HepG2 (cell line): ENCODE data around the gene ADAM19. TPM values are rescaled to one million over a fixed set of nuclear protein-coding genes. Genes with fewer than 3 reads are reported as not detected.

Source experiments
- ATAC-seq: fragments of 200-7000 bp; cut with Tn5 transposase; 3 replicates; pipeline ENCODE4 v1.9.1; 2020; ENCODE audit warnings: mild to moderate bottlenecking, moderate library complexity
- BruUV-seq: library from RNA; stranded (reverse); fragments of 400-500 nt; replicated peaks from 2 replicates; lab custom pipeline; 2021; lab: Mats Ljungman, UMichigan
- CTCF ChIA-PET: fragments of 300-600 bp; formaldehyde crosslinking; extraction: SDS; loops from one replicate; lab custom pipeline; 2021; ENCODE audit warnings: low total read pairs, inconsistent platforms, low intra/inter-chr PET ratio; lab: Yijun Ruan, JAX
- POLR2A ChIA-PET: fragments of 350-600 bp; sonication (Branson Sonifier 250); formaldehyde crosslinking; loops from one replicate; lab custom pipeline; 2020; ENCODE audit warnings: antibody characterized with exemption, inconsistent platforms; lab: Yijun Ruan, JAX
- DNase-seq: peaks from one replicate; pipeline ENCODE4 v3.0.0-alpha.2; 2015; ENCODE audit warnings: low spot score
- FAIRE-seq: peaks from 3 replicates; lab custom pipeline; 2011; peaks lifted over from hg19 to GRCh38; lab: Jason Lieb, UNC
- H2AFZ ChIP-seq: one replicate; pipeline ENCODE4 v1.6.1; 2011; ENCODE audit warnings: low read length, inconsistent platforms
- H3K27ac ChIP-seq: fragments of 300-600 bp; 3 replicates; pipeline ENCODE4 v1.8.0; 2011; ENCODE audit warnings: mixed run types, mild to moderate bottlenecking, mixed read lengths, low read length, inconsistent platforms; ENCODE audit not compliant: insufficient read depth; ENCODE audit errors: extremely low read length
- H3K27me3 ChIP-seq, 2 experiments: fragments of 200-600 bp in 1 of 2; 2 replicates in 1 of 2; 3 replicates in 1 of 2; pipeline versions ENCODE4 v1.6.0 to v1.8.0; 2011; ENCODE audit warnings: low read length in 2 of 2, mild to moderate bottlenecking in 2 of 2, moderate library complexity in 2 of 2, inconsistent platforms in 1 of 2; ENCODE audit not compliant: insufficient read depth in 2 of 2, control insufficient read depth in 1 of 2
- H3K36me3 ChIP-seq, 2 experiments: fragments of 200-600 bp in 1 of 2; replicated peaks in 1 of 2; 2 replicates in 1 of 2; 3 replicates in 1 of 2; pipeline versions ENCODE4 v1.5.1 to v1.8.0; 2011; ENCODE audit warnings: low read length in 2 of 2, inconsistent platforms in 1 of 2; ENCODE audit not compliant: insufficient read depth in 2 of 2, control insufficient read depth in 1 of 2
- H3K4me1 ChIP-seq: 2 replicates; pipeline ENCODE4 v1.5.1; 2012; ENCODE audit warnings: low read length, inconsistent platforms; ENCODE audit not compliant: insufficient read depth
- H3K4me2 ChIP-seq: 2 replicates; pipeline ENCODE4 v1.6.0; 2011; ENCODE audit warnings: low read depth, low read length, inconsistent platforms
- H3K4me3 ChIP-seq, 3 experiments: fragments of 200-600 bp in 1 of 3; sonication (generic), shearing (Covaris generic) in 1 of 3; replicated peaks in 1 of 3; 2 replicates each; pipeline ENCODE4 v1.5.1; 2011 to 2016; ENCODE audit warnings: low read length in 3 of 3, inconsistent platforms in 2 of 3, low read depth in 2 of 3, mild to moderate bottlenecking in 2 of 3, control low read depth in 1 of 3, mixed read lengths in 1 of 3; ENCODE audit not compliant: insufficient read depth in 1 of 3
- H3K79me2 ChIP-seq: one replicate; pipeline ENCODE4 v1.6.1; 2011; ENCODE audit warnings: low read length, inconsistent platforms; ENCODE audit not compliant: insufficient read depth
- H3K9ac ChIP-seq: 2 replicates; pipeline ENCODE4 v1.6.0; 2011; ENCODE audit warnings: mild to moderate bottlenecking, low read depth, low read length, inconsistent platforms; ENCODE audit not compliant: insufficient read depth
- H3K9me3 ChIP-seq: 2 replicates; pipeline ENCODE4 v1.5.1; 2012; ENCODE audit warnings: mild to moderate bottlenecking, low read length
- H4K20me1 ChIP-seq: 2 replicates; pipeline ENCODE4 v1.6.0; 2011; ENCODE audit warnings: inconsistent platforms, mild to moderate bottlenecking, low read length, moderate library complexity; ENCODE audit not compliant: insufficient read depth
- EP300 ChIP-seq, 3 experiments: sonication (generic) in 1 of 3; formaldehyde crosslinking in 1 of 3; IDR thresholded peaks; 2 replicates each; pipeline versions ENCODE4 v1.5.1 to v1.6.1; 2011 to 2020; ENCODE audit warnings: low read depth in 2 of 3, low read length in 2 of 3, borderline replicate concordance in 1 of 3, improper control_type of control experiment in 1 of 3, mild to moderate bottlenecking in 1 of 3, missing genetic modification reagents in 1 of 3, moderate library complexity in 1 of 3
- FOXM1 ChIP-seq: sonication (generic); formaldehyde crosslinking; IDR thresholded peaks from 2 replicates; pipeline ENCODE4 v1.5.0; 2020; ENCODE audit warnings: missing genetic modification reagents
- HNRNPL ChIP-seq: fragments of 200-400 bp; formaldehyde crosslinking; IDR thresholded peaks from 2 replicates; pipeline ENCODE4 v1.6.1; 2017; ENCODE audit warnings: mild to moderate bottlenecking, low read depth, low read length
- NR2C2 ChIP-seq: sonication (generic); formaldehyde crosslinking; IDR thresholded peaks from 2 replicates; pipeline ENCODE4 v1.4.0; 2020; ENCODE audit warnings: missing genetic modification reagents, mild to moderate bottlenecking, moderate library complexity, borderline replicate concordance
- SIX4 ChIP-seq: sonication (generic); formaldehyde crosslinking; IDR thresholded peaks from 2 replicates; pipeline ENCODE4 v1.4.0; 2020; ENCODE audit warnings: missing genetic modification reagents
- ZNF670 ChIP-seq: sonication (generic); formaldehyde crosslinking; IDR thresholded peaks from 2 replicates; pipeline ENCODE4 v1.8.0; 2022; ENCODE audit warnings: mild to moderate bottlenecking, missing genetic modification reagents, borderline replicate concordance
- ZNF790 ChIP-seq: sonication (generic); formaldehyde crosslinking; IDR thresholded peaks from 2 replicates; pipeline ENCODE4 v1.8.0; 2022; ENCODE audit warnings: missing genetic modification reagents, mild to moderate bottlenecking, borderline replicate concordance
- WGBS: methylation state at CpG from one replicate; pipeline ENCODE4 v1.1.6; 2017; ENCODE audit warnings: low lambda C conversion rate; 5-methylcytosine and 5-hydroxymethylcytosine counted together
- in situ Hi-C: cut with HindIII; loops from 2 replicates; pipeline ENCODE4 v1.10.0; 2017; ENCODE audit warnings: low pct_unique_long_range_greater_than_20kb; ENCODE audit not compliant: extremely low pct_ligation_motif_present
- intact Hi-C: fragments of 100-400 bp; cut with micrococcal nuclease; formaldehyde crosslinking; loops from one replicate; pipeline ENCODE4 v1.10.0; 2022; ENCODE audit not compliant: unreplicated experiment
- polyA plus RNA-seq, 8 experiments: library from polyadenylated mRNA; depleted of rRNA in 3 of 8; stranded (reverse) in 7 of 8; unstranded in 1 of 8; fragments of >200 nt; fragmentation: Illumina TruSeq in 4 of 8; extraction: Trizol in 4 of 8; gene quantifications; 2 replicates each; pipeline versions ENCODE4 v1.2.1 to v1.2.3, GENCODE V29; 2011 to 2016; ENCODE audit warnings: low read depth in 4 of 8, missing spikeins in 1 of 8, mixed read lengths in 1 of 8; ENCODE audit not compliant: insufficient read depth in 1 of 8
- total RNA-seq, 5 experiments: library from RNA; depleted of rRNA; stranded (reverse); fragments of >200 nt; fragmentation: Illumina TruSeq; extraction: Trizol; gene quantifications; 2 replicates each; pipeline ENCODE4 v1.2.3, GENCODE V29; 2016; ENCODE audit warnings: low read depth in 1 of 5
- TF ChIP-seq, protein P1 (sequence below): fragments of 450-650 bp; IDR thresholded peaks from 2 replicates; pipeline ENCODE4 v1.6.1; 2017; ENCODE audit warnings: mild to moderate bottlenecking
- TF ChIP-seq, protein P2 (sequence below): sonication (generic); formaldehyde crosslinking; IDR thresholded peaks from 2 replicates; pipeline ENCODE4 v1.4.0; 2020; ENCODE audit warnings: missing genetic modification reagents, borderline replicate concordance

The ADAM19 gene
- total and polyA plus RNA-seq, 2 of the 13 experiments (the other 11 are each of a cell fraction or from before 2014, with no cell fraction given): 0.38 to 0.74 TPM

DNA sequence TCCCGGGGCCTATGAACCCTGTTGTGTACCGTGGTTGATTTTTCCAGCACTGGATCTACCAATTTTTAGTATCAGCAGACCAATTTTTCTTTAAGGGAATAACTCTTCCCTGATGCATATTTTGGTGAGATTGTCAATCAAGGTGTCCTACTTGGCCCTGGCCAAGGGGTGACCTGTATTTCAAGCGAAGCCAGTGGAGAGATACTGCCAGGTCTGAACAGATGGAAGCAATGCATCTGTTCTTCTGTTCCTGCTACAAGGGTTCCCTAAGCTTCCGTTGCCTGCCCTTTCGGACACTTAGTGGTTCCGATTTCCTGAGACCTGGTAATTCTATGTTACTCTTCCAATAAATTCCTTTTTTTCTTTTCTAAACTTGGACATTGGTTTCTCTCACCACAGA lies 37.3 kb downstream of the ADAM19 start:
- no TSS peak for BruUV-seq
- H3K27ac ChIP-seq: no peak overlapping the region
- POLR2A ChIA-PET: no interaction called here
- no peak overlapping the region for H3K4me2 ChIP-seq
- H3K4me1 ChIP-seq: no peaks in the 10 kb centered on the region
- in situ Hi-C loops (no loop called here), intact Hi-C loops (no loop called here)
- H3K79me2 ChIP-seq: no peaks in the 10 kb centered on the region
- H3K27me3 ChIP-seq: no peaks in the 10 kb centered on the region
- 79% methylated on average over 6 of the region's 6 CpGs for WGBS
- no peak overlapping the region for H3K4me3 ChIP-seq
- H3K9me3 ChIP-seq: no peaks in the 10 kb centered on the region
- CTCF ChIA-PET: no interaction called here
- no peak overlapping the region for H2AFZ ChIP-seq
- TF ChIP-seq SIX4 (CRISPR knock-in tag): no peak
- TF ChIP-seq ZNF670 (CRISPR knock-in tag): no peak
- no peak for TF ChIP-seq EP300 (IDR thresholded peaks at IDR 0.05; ENCODE audit: low read depth in 2 of 2, low read length in 2 of 2)
- TF ChIP-seq EP300 (CRISPR knock-in tag; IDR thresholded peaks at IDR 0.05; ENCODE audit: borderline replicate concordance): no peak
- TF ChIP-seq NR2C2 (CRISPR knock-in tag): no peak
- TF ChIP-seq, protein P1, sequence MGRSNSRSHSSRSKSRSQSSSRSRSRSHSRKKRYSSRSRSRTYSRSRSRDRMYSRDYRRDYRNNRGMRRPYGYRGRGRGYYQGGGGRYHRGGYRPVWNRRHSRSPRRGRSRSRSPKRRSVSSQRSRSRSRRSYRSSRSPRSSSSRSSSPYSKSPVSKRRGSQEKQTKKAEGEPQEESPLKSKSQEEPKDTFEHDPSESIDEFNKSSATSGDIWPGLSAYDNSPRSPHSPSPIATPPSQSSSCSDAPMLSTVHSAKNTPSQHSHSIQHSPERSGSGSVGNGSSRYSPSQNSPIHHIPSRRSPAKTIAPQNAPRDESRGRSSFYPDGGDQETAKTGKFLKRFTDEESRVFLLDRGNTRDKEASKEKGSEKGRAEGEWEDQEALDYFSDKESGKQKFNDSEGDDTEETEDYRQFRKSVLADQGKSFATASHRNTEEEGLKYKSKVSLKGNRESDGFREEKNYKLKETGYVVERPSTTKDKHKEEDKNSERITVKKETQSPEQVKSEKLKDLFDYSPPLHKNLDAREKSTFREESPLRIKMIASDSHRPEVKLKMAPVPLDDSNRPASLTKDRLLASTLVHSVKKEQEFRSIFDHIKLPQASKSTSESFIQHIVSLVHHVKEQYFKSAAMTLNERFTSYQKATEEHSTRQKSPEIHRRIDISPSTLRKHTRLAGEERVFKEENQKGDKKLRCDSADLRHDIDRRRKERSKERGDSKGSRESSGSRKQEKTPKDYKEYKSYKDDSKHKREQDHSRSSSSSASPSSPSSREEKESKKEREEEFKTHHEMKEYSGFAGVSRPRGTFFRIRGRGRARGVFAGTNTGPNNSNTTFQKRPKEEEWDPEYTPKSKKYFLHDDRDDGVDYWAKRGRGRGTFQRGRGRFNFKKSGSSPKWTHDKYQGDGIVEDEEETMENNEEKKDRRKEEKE: no peak
- no peak for TF ChIP-seq HNRNPL
- no peak for TF ChIP-seq FOXM1 (CRISPR knock-in tag)
- no peak for TF ChIP-seq ZNF790 (CRISPR knock-in tag)
- TF ChIP-seq, protein P2, sequence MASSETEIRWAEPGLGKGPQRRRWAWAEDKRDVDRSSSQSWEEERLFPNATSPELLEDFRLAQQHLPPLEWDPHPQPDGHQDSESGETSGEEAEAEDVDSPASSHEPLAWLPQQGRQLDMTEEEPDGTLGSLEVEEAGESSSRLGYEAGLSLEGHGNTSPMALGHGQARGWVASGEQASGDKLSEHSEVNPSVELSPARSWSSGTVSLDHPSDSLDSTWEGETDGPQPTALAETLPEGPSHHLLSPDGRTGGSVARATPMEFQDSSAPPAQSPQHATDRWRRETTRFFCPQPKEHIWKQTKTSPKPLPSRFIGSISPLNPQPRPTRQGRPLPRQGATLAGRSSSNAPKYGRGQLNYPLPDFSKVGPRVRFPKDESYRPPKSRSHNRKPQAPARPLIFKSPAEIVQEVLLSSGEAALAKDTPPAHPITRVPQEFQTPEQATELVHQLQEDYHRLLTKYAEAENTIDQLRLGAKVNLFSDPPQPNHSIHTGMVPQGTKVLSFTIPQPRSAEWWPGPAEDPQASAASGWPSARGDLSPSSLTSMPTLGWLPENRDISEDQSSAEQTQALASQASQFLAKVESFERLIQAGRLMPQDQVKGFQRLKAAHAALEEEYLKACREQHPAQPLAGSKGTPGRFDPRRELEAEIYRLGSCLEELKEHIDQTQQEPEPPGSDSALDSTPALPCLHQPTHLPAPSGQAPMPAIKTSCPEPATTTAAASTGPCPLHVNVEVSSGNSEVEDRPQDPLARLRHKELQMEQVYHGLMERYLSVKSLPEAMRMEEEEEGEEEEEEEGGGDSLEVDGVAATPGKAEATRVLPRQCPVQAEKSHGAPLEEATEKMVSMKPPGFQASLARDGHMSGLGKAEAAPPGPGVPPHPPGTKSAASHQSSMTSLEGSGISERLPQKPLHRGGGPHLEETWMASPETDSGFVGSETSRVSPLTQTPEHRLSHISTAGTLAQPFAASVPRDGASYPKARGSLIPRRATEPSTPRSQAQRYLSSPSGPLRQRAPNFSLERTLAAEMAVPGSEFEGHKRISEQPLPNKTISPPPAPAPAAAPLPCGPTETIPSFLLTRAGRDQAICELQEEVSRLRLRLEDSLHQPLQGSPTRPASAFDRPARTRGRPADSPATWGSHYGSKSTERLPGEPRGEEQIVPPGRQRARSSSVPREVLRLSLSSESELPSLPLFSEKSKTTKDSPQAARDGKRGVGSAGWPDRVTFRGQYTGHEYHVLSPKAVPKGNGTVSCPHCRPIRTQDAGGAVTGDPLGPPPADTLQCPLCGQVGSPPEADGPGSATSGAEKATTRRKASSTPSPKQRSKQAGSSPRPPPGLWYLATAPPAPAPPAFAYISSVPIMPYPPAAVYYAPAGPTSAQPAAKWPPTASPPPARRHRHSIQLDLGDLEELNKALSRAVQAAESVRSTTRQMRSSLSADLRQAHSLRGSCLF: no peak
- no peak for FAIRE-seq
- no peak overlapping the region for H3K9ac ChIP-seq
- H3K36me3 ChIP-seq: no peaks in the 10 kb centered on the region
- no peak for DNase-seq
- ATAC-seq: no peak
- H4K20me1 ChIP-seq: no peaks in the 10 kb centered on the region
